Posterior vena cava (tissue), 2 donors: Measurements from ENCODE around the gene CALML3. TPM values are rescaled to one million over a fixed set of nuclear protein-coding genes. Genes with fewer than 3 reads are reported as not detected.
"Not testable (repeated sequence)": the region's sequence is repeated elsewhere in the genome, so short reads cannot be mapped to it uniquely, and the experiment has no call there.

Experiments used
- DNase-seq: peaks from one replicate; pipeline ENCODE4 v3.0.0-alpha.2; 2020; ENCODE audit warnings: low spot score
- intact Hi-C, 2 donors: fragments of 100-400 bp; cut with DNase I; formaldehyde crosslinking; loops; one replicate each; pipeline versions ENCODE4 v1.14.1 to v1.14.2; 2022 to 2023
- long read RNA-seq, 2 donors: library from polyadenylated mRNA; unstranded; transcript quantifications; one replicate each; pipeline ENCODE4 v2.0.0, GENCODE V29; 2020 to 2021
- total RNA-seq, 2 donors: library from RNA; stranded (reverse); fragmentation: NEBNext Ultra II Directional; extraction: Animal tissue kit (Norgen Biotek cat#: 25700); gene quantifications; one replicate each; pipeline ENCODE4 v1.2.1, GENCODE V29; 2021
- donor health status: DM: yes; HTN: yes; CAD: no.
- donor health status: DM: yes; HTN: yes; CAD: no.

Gene CALML3
- not detected for total RNA-seq
- long read RNA-seq, donor 1: 0 reads
- long read RNA-seq, donor 2: 0 reads

GRCh38 chr10:5524641-5525560 is at the start of gene CALML3:
Gene CALML3 (plus strand): TSS chr10:5524961. CDS start chr10:5525086, 125 bp downstream.
- intact Hi-C loops: no loop called here
- peak; percentile 76 for DNase-seq

DNA sequence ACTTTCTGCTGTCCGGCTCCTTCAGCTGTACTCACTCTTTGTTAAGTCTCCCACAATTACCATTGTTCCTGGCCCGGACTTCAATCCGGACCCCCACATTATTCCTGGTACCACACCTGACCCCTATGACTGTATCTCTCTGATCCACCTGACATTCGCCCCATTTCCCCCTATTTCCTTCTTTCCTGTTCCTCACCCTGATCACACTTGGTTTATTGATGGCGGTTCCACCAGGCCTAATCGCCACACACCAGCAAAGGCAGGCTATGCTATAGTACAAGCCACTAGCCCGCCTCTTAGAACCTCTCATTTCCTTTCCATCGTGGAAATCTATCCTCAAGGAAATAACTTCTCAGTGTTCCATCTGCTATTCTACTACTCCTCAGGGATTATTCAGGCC is 49.7 kb upstream of the CALML3 start:
- intact Hi-C loops, DNase-seq: not testable (repeated sequence)

GRCh38 chr10:5475974-5476807 is 48.6 kb upstream of the CALML3 start:
- DNase-seq, intact Hi-C loops: not testable (repeated sequence)

DNA sequence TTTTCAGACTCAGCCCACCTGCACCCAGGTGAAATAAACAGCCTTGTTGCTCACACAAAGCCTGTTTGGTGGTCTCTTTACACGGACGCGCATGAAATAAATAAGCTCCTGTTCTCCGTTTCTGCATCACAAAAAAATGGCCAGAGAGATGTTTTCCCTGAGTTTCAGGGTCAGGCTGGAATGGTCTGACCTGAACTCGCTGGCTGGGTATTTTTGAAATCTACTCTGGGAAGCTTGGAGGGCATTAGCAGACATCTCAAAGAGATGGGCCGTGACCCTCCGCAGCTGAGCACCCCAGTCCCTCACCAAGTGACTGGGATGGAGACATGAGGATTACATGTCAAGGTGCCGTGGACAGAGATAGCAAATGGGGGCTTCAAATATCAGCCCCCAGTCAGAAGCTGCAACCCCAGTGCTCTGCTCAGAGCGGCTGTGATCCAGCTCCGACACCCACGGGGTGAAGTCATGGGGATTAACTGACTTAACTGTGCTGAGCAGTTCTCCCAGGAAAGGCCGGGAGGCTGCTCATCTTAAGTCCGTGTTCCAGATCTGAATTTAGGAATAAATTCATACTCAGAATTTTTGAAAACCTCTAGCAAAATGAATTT is 47.7 kb upstream of the CALML3 start:
- DNase-seq: no peak
- intact Hi-C loops: no loop called here

GRCh38 chr10:5477948-5478693 is 46.6 kb upstream of the CALML3 start:
- intact Hi-C loops: no loop called here
- no peak for DNase-seq

GRCh38 chr10:5478694-5479305 is 46.0 kb upstream of the CALML3 start:
- DNase-seq: no peak
- intact Hi-C loops: no loop called here

DNA sequence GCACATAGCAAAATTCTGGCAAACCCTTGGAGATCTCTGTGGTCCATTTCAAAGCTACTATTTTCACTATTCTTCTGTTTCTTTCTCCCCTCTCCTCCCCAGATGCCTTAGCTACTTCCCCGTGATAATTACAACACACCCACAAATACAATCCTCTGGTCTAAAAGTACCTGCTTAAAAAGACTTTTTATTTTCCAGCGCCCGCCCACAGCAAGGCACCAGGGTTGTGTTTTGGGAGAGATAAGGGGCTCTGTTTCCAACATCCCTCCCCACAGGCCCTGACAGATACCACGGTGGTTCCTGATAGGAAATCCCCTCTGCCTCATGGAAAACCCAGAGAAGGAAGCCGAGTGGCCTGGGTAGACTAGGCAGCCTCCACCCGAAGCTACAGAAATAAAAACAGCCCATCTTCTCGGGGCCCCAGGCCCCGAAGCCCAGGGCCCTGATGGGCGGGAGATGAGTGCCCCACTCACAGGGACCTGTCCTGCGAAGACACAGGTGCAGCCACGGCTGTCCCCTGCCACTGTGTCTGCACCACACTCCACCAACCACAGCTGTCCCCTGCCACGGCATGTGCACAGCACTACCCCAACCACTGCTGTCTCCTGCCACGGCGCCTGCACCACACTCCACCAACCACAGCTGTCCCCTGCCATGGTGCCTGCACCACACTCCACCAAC is 45.1 kb upstream of the CALML3 start:
- intact Hi-C loops: no loop called here
- DNase-seq: no peak

GRCh38 chr10:5480162-5480941 is 44.4 kb upstream of the CALML3 start:
- no peak for DNase-seq

DNA sequence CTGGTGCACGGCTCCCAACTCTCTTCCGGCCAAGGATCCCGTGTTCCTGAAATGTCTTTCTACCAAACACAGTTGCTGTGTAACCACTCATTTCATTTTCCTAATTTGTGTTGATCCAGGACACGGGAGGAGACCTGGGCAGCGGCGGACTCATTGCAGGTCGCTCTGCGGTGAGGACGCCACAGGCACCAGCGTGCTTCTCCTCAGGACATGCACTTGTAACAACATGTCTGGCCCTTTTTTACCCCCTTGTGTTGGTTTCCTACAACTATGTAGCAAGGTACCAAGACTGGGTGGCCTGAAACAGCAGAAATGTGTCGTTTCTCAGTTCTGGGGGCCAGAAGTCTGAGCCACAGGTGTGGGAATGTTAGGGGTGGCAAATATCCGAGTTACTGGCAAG is 43.6 kb upstream of the CALML3 start:
- intact Hi-C loops: no loop called here
- DNase-seq: no peak

More at GRCh38 chr10:5480162-5480941, 44.4 kb upstream of the CALML3 start:
- intact Hi-C loops: no loop called here

DNA sequence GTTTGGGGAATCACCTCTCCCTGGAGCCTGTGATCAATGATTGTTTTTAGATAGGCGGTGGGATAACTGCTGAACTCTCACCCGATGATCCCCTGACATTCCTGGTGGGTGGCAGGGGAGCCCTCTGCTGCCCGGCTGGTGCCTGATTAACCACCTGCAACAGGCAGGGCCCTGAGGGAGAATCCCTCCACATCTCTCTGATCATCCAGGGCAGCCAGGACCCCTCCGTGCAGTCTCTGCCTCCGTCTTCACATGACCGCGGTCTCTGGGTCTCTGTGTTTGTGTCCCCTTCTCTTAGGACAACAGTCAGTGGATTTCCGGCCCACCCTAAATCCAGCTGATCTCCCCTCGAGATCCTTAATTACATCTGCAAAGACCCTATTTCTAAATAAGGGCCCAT is 42.7 kb upstream of the CALML3 start:
- no peak for DNase-seq
- intact Hi-C loops: no loop called here

GRCh38 chr10:5484205-5484604 is 40.6 kb upstream of the CALML3 start:
- no peak for DNase-seq
- intact Hi-C loops: no loop called here

- intact Hi-C loops: no loop called here
- no peak for DNase-seq
These were observed 39.5 kb upstream of the CALML3 start for GRCh38 chr10:5485290-5485689.

DNA sequence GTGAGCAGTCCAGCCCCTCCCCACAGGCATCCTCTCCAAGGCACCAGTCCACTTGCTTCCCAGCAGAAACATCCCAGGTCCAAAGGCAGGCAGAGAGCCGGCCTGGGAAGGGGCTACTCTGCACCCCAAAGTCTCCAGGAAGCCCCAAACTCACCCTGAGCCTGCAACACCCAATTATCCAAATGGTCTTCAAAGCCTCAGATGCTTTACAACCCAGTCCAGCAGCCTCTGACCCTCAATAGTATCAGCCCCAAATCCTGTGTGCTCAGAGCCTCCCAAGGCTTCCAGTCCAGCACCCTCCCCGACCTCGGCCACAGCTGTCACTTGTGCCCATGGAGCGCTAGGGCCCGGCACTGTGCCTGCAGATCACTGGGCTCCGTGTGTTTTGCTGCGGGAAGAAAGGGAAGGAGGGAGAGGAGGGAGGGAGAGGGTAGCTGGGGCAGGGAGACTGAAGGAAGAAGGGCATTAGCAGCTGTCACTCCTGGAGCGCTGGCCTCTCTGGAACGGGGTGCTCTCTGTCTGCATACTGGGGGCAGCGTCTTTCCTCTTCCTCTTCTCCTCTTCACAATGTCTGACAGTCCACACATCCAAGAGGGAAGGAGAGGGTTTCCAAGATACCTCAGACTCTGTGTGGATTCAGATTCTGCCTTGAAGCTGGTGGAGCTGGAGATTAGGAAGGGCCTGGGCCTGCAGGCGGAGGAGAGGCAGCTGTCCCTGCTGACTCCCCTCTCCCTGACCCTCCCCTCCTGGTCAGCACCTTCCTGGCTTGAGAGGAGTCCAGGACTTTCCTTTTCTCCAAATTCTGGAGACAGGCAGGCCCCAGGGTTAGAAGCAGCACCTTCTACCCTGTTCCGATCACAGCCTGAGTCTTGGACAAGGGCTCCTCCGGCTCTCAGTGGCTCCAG is 38.6 kb upstream of the CALML3 start:
- DNase-seq: peak; percentile 74
- intact Hi-C loops: no loop called here

- intact Hi-C loops: no loop called here
- peak; percentile 67 for DNase-seq
These were observed 37.9 kb upstream of the CALML3 start for GRCh38 chr10:5486853-5487235.

DNA sequence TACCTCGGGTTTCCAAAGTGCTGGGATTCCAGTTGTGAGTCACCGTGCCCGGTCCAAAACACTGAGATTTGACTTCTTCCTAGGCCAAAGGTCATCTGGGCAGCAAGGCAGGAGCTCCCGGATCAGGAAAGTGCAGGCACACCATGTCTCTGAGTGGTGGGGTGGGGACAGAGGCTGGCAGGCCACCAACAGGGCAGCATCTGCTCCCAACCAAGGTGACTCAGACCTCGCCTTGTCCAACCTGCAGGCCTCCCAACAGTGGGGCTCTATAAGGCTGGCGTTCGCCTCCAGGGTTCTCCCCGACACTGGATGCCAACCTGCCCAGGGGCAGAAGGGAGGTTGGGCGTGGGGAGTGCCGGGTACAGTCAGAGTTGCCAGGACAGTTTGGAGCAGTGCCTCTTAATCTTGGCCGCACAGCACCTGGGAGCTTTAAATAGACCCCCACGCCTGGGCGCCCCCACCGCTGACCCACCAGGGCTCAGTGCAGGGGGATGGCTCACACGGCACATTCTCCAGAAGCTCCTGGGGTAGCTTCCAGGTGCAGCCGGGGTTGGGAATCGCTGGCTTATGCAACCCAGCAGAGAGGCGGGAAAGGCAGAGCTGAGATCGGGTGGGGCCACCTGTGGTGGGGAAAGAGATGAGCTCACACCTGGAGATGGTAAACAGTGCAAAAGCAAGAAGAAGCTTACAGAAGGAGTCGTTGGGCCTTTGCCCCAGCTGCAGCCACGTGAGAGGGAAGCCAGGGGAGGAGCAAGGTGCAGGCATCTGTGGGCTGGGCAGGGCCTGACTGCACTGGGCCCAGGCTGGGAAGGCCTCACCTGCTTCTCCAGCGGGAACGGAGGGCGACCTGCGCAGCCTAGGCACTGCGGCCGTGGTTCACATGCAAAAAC is 36.2 kb upstream of the CALML3 start:
- intact Hi-C loops: no loop called here
- peak; percentile 50 for DNase-seq
